Endothelial cell of umbilical vein (primary cell): ENCODE results near the gene CD83. TPM values are rescaled to one million over a fixed set of nuclear protein-coding genes. Genes with fewer than 3 reads are reported as not detected.

ENCODE experiments used
- BruUV-seq: library from RNA; stranded (reverse); fragments of 400-500 nt; replicated peaks from 2 replicates; lab custom pipeline; 2021; lab: Mats Ljungman, UMichigan
- CTCF ChIA-PET: fragments of 300-600, 350-600 bp; sonication (Branson Sonifier 250); formaldehyde crosslinking; loops from one replicate; lab custom pipeline; 2021; ENCODE audit warnings: antibody characterized with exemption, inconsistent platforms; lab: Charles Lee
- POLR2A ChIA-PET: fragments of 300-600, 350-600 bp; sonication (Branson Sonifier 250); formaldehyde crosslinking; loops from one replicate; lab custom pipeline; 2021; ENCODE audit warnings: antibody characterized with exemption, inconsistent platforms; lab: Charles Lee
- DNase-seq: peaks from one replicate; pipeline ENCODE4 v3.0.0-alpha.2; 2011; ENCODE audit warnings: low read depth, low spot score
- FAIRE-seq: peaks from 2 replicates; lab custom pipeline; 2011; peaks lifted over from hg19 to GRCh38; lab: Jason Lieb, UNC
- H2AFZ ChIP-seq: 2 replicates; pipeline ENCODE4 v1.6.0; 2012; ENCODE audit warnings: low read depth, low read length, control low read depth, inconsistent platforms
- H3K27ac ChIP-seq: 2 replicates; pipeline ENCODE4 v1.5.1; 2011; ENCODE audit warnings: low read depth, mild to moderate bottlenecking, control low read depth, low read length, moderate library complexity; ENCODE audit not compliant: insufficient read depth
- H3K27me3 ChIP-seq, 2 experiments: 2 replicates each; pipeline versions ENCODE4 v1.6.0 to v1.6.1; 2011; ENCODE audit warnings: low read length in 2 of 2, mixed read lengths in 1 of 2; ENCODE audit not compliant: control insufficient read depth in 2 of 2, insufficient read depth in 2 of 2
- H3K36me3 ChIP-seq, 2 experiments: 2 replicates in 1 of 2; 3 replicates in 1 of 2; pipeline ENCODE4 v1.5.1; 2011; ENCODE audit warnings: low read length in 2 of 2, mild to moderate bottlenecking in 1 of 2, moderate library complexity in 1 of 2; ENCODE audit not compliant: control insufficient read depth in 2 of 2, insufficient read depth in 2 of 2; ENCODE audit errors: extremely low read depth in 1 of 2
- H3K4me1 ChIP-seq: 3 replicates; pipeline ENCODE4 v1.5.1; 2011; ENCODE audit warnings: mild to moderate bottlenecking, low read length; ENCODE audit not compliant: control insufficient read depth, insufficient read depth; ENCODE audit errors: extremely low read depth
- H3K4me2 ChIP-seq: 2 replicates; pipeline ENCODE4 v1.6.1; 2011; ENCODE audit warnings: low read length, control low read depth, mixed read lengths; ENCODE audit not compliant: insufficient read depth
- H3K4me3 ChIP-seq, 3 experiments: fragments of 200-600 bp in 1 of 3; sonication (generic), shearing (Covaris generic) in 1 of 3; replicated peaks in 1 of 3; 2 replicates each; pipeline ENCODE4 v1.5.1; 2011 to 2016; ENCODE audit warnings: control low read depth in 3 of 3, low read length in 3 of 3, mild to moderate bottlenecking in 2 of 3, inconsistent platforms in 1 of 3, low read depth in 1 of 3, moderate library complexity in 1 of 3; ENCODE audit not compliant: insufficient read depth in 1 of 3
- H3K79me2 ChIP-seq: 2 replicates; pipeline ENCODE4 v1.6.0; 2012; ENCODE audit warnings: low read length, inconsistent platforms; ENCODE audit not compliant: control insufficient read depth, insufficient read depth
- H3K9ac ChIP-seq: replicated peaks from 2 replicates; pipeline ENCODE3; 2011; ENCODE audit warnings: low read length, control low read depth; ENCODE audit not compliant: insufficient read depth; ENCODE audit errors: extremely low read depth
- H3K9me1 ChIP-seq: replicated peaks from 3 replicates; pipeline ENCODE4 v1.6.0; 2011; ENCODE audit warnings: mild to moderate bottlenecking, low read length; ENCODE audit not compliant: control insufficient read depth, insufficient read depth; ENCODE audit errors: extremely low read depth
- H3K9me3 ChIP-seq: replicated peaks from 2 replicates; pipeline ENCODE4 v1.5.1; 2012; ENCODE audit warnings: low read length, inconsistent platforms; ENCODE audit not compliant: control insufficient read depth, insufficient read depth
- H4K20me1 ChIP-seq: replicated peaks from 2 replicates; pipeline ENCODE3; 2011; ENCODE audit warnings: mild to moderate bottlenecking, low read length; ENCODE audit not compliant: control insufficient read depth, insufficient read depth; ENCODE audit errors: extremely low read depth
- EZH2 ChIP-seq: IDR thresholded peaks from 2 replicates; pipeline ENCODE4 v1.6.1; 2012; ENCODE audit warnings: borderline replicate concordance, low read depth, mild to moderate bottlenecking, moderate library complexity, low read length, inconsistent platforms; ENCODE audit not compliant: severe bottlenecking
- FOS ChIP-seq: IDR thresholded peaks from 2 replicates; pipeline ENCODE4 v1.6.1; 2011; ENCODE audit warnings: mild to moderate bottlenecking, low read length, moderate library complexity, borderline replicate concordance; ENCODE audit not compliant: insufficient read depth
- GATA2 ChIP-seq: IDR thresholded peaks from 2 replicates; pipeline ENCODE4 v1.7.0; 2011; ENCODE audit warnings: low read depth, mild to moderate bottlenecking, moderate library complexity, mixed read lengths, low read length; ENCODE audit not compliant: insufficient read length, insufficient read depth
- JUN ChIP-seq: IDR thresholded peaks from 2 replicates; pipeline ENCODE4 v1.6.1; 2011; ENCODE audit warnings: borderline replicate concordance, low read depth; ENCODE audit not compliant: insufficient read length, insufficient read depth
- MYC ChIP-seq: IDR thresholded peaks from one replicate; pipeline ENCODE4 v1.6.1; 2011; ENCODE audit warnings: mild to moderate bottlenecking, low read depth, low read length
- POLR2A ChIP-seq: IDR thresholded peaks from 2 replicates; pipeline ENCODE4 v1.6.1; 2012; ENCODE audit warnings: low read depth, mild to moderate bottlenecking, control low read depth, low read length
- POLR2AphosphoS5 ChIP-seq: IDR thresholded peaks from 2 replicates; pipeline ENCODE4 v1.6.1; 2012; ENCODE audit warnings: low read depth, mild to moderate bottlenecking, control low read depth, low read length, moderate library complexity; ENCODE audit not compliant: insufficient read depth
- dilution Hi-C: fragments of 300-500 bp; cut with MboI; formaldehyde crosslinking; loops from one replicate; pipeline ENCODE4 v1.15.0; 2019; ENCODE audit warnings: low sequenced_read_pairs; ENCODE audit not compliant: extremely low pct_ligation_motif_present
- intact Hi-C: fragments of 100-400 bp; cut with micrococcal nuclease; formaldehyde crosslinking; loops from one replicate; pipeline ENCODE4 v1.10.0; 2022
- polyA plus RNA-seq, 4 experiments: library from polyadenylated mRNA; depleted of rRNA in 3 of 4; stranded (reverse) in 3 of 4; unstranded in 1 of 4; fragments of >200 nt; gene quantifications; 2 replicates each; pipeline versions ENCODE4 v1.2.1 to v1.2.3, GENCODE V29; 2011 to 2012; ENCODE audit warnings: missing spikeins in 1 of 4
- total RNA-seq: library from RNA; stranded (reverse); gene quantifications from 2 replicates; pipeline ENCODE4 v1.2.3, GENCODE V29; 2021
- TF ChIP-seq, protein P1 (sequence below): IDR thresholded peaks from 2 replicates; pipeline ENCODE4 v1.6.1; 2011; ENCODE audit not compliant: insufficient read depth, insufficient read length
- TF ChIP-seq, protein P2 (sequence below), 2 donors: IDR thresholded peaks; 1 replicate in 1 of 2; 2 replicates in 1 of 2; pipeline ENCODE4 v1.5.1; 2011; ENCODE audit warnings: low read length in 2 of 2, mild to moderate bottlenecking in 2 of 2, moderate library complexity in 2 of 2, control low read depth in 1 of 2, inconsistent platforms in 1 of 2, low read depth in 1 of 2; ENCODE audit not compliant: insufficient read depth in 1 of 2; ENCODE audit errors: extremely low read depth in 1 of 2

Gene CD83
- total and polyA plus RNA-seq, 2 donors (not counting 3 experiments of a cell fraction or from before 2014, with no cell fraction given), result 0.40 to 0.46 TPM

DNA sequence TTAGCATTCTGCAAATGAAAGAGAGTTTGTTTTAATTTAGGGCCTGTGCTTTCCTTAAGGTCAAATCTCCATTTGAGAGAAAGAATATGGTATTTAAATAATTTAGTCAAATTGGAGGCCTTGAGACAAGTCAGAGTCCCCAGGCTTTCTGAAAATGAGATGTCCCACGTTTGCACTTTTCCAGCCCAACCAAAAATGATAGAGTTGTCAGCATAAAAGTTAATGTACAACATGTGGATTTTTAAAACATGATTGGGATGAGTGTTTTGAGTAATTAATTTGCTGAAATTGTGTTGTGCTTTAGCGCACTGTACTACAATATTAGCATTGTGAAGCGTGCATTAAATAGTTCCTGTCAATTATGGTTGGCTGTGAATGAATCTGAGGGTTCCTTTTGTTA lies 10.0 kb downstream of the CD83 start:
- Histone ChIP-seq H3K9me3 (no peaks in the 10 kb centered on the region), H3K27me3 (no peaks in the 10 kb centered on the region), H4K20me1 (no peaks in the 10 kb centered on the region), H3K9ac (no peak overlapping the region), H3K4me2 (no peak overlapping the region), H2AFZ (no peak overlapping the region), H3K36me3 (no peaks in the 10 kb centered on the region), H3K9me1 (no peaks in the 10 kb centered on the region), H3K4me1 (no peaks in the 10 kb centered on the region), H3K4me3 (no peak overlapping the region), H3K27ac (no peak overlapping the region), H3K79me2 (no peaks in the 10 kb centered on the region)
- POLR2A ChIA-PET, result no interaction called here
- dilution Hi-C loops (no loop called here), intact Hi-C loops (no loop called here)
- CTCF ChIA-PET, result interaction anchor here (1.2 to 2.2 kb wide), 2 partner anchors 219 to 1263 kb away, joined by 3 to 6 read pairs; no protein-coding TSS in a partner anchor
- BruUV-seq, result no TSS peak
- TF ChIP-seq POLR2A, result no peak
- TF ChIP-seq GATA2, result no peak
- TF ChIP-seq JUN, result no peak
- TF ChIP-seq FOS, result no peak
- TF ChIP-seq, protein P1, sequence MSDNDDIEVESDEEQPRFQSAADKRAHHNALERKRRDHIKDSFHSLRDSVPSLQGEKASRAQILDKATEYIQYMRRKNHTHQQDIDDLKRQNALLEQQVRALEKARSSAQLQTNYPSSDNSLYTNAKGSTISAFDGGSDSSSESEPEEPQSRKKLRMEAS, result no peak
- no peak for TF ChIP-seq MYC
- TF ChIP-seq EZH2, result no peak
- no peak for TF ChIP-seq POLR2AphosphoS5
- TF ChIP-seq, protein P2, sequence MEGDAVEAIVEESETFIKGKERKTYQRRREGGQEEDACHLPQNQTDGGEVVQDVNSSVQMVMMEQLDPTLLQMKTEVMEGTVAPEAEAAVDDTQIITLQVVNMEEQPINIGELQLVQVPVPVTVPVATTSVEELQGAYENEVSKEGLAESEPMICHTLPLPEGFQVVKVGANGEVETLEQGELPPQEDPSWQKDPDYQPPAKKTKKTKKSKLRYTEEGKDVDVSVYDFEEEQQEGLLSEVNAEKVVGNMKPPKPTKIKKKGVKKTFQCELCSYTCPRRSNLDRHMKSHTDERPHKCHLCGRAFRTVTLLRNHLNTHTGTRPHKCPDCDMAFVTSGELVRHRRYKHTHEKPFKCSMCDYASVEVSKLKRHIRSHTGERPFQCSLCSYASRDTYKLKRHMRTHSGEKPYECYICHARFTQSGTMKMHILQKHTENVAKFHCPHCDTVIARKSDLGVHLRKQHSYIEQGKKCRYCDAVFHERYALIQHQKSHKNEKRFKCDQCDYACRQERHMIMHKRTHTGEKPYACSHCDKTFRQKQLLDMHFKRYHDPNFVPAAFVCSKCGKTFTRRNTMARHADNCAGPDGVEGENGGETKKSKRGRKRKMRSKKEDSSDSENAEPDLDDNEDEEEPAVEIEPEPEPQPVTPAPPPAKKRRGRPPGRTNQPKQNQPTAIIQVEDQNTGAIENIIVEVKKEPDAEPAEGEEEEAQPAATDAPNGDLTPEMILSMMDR (IDR thresholded peaks at IDR 0.05; ENCODE audit: extremely low read depth in 1 of 2, insufficient read depth in 1 of 2, low read depth in 1 of 2, low read length in 2 of 2), result no peak
- DNase-seq (no peak), FAIRE-seq (no peak)
